HG03565 (cell line): Measurements from ENCODE around the gene THOP1.

Source experiments
- ATAC-seq: cut with Tn5 transposase; IDR thresholded peaks from one replicate; pipeline ENCODE4 v1.9.1; 2021; ENCODE audit warnings: mild to moderate bottlenecking, moderate library complexity; ENCODE audit not compliant: unreplicated experiment

The THOP1 gene

DNA sequence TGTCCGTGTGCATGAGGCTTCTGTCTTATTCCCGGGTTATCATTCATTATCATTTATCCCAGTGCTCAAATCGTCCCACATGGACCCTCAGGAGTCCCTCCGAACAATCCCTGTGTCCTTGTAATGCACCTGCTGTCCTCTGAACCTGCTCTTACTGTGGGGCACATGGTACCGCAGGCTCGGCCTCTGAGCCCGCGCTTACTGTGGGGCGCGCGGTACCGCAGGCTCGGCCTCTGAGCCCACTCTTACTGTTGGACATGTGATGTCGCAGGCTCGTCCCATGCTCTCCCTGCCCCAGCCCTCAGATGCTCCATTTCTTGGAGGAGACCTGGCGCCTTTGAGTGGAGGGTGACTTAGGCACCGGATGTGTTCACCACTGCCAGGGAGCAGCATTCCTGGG, 17.5 kb downstream of the THOP1 start:
- ATAC-seq: no peak

DNA sequence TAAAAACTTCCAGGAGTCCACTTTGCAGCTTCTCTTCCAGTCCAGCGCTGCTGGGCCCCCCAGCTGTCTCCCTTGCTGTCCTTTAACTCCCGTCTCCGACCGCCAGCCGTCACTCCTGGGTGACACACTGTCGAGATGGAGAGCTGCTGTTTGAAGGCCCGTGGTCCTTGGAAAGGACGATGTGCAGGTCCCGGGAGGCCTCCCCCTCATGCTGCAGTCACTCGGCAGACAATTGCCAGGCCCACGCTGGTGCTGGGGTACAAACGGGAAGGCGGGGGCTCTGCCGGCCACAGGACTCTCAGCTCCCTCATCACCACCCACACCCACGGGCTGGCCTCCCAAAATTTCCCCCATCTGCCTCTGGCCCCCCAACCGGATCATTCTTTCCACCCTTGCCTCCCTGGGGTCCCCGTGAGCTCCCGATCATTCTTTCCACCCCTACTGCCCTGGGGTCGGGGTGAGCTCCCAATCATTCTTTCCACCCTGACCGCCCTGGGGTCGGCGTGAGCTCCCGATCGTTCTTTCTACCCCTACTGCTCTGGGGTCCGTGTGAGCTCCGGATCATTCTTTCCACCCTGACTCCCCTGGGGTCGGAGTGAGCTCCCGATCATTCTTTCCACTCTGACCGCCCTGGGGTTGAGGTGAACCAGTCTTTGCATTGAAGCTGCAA, 18.3 kb downstream of the THOP1 start:
- ATAC-seq: no peak

DNA sequence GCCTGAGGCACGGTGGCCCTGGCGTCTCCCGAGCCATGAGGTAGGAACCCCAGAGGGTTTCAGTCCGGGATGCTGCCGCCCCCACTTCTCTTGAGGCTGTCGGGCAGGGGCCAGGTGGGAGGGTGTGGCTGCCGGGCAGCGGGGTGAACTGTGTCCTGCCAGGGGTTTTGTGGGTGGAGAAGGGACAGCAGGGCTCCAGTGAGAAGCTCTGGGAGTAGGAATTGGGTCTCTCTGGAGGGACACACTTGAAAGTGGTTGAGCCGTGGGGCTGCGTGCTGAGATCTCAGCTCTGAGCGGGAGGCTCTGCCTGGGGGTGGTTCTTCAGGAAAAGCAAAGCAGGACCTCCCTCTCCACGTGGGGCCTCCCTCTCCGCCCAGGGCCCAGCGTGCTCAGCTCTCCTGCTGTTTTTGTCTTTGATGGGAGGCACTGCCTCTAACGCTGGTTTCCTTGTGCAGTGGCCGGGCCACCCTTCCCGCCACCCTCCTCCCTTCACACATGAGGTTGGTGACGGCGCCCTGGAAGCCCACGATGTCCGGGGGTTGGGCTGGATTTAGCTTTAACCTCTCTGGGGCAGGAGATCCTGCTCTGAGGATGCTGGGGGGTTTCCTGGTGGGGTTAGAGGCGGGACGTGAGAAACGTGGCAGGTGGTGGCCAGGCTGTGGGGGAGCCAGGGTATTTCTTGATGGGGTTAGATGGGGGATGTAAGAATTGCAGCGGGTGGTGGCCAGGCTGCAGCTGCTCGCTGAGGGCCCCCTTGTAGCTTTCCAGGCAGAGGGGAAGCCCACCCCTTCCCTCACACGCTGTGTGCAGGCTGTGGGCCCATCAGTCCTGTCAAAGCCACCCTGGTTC, 19.1 kb downstream of the THOP1 start:
- no peak for ATAC-seq

DNA sequence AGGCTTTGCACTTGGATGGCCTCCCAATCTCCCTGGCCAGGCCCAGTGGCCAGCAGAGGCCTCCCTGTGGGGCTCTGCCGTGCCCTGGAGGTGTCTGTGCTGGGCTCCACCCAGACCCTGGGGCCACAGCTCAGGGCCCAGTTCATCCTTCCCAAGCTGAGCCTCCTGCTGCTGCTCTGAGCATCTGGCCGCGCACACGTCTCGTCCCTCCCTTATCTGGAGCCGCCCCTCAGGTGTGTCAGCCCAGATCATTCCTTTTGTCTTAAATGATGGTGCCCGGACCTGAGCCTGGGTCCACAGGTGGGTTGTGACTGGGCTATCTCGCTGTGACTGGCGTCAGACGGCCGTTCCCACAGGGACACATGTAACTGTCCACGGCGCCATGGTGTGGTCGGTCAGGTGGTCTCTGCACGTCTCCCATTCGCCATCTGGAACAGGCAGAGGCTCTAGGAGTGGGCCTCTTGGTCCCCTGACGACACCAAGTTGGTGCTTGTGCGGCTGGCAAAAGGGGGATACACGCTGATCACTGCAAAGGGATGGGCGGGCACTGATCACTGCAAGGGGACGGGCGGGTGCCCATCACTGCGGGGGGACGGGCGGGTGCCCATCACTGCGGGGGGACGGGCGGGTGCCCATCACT, 20.1 kb downstream of the THOP1 start:
- ATAC-seq: no peak

DNA sequence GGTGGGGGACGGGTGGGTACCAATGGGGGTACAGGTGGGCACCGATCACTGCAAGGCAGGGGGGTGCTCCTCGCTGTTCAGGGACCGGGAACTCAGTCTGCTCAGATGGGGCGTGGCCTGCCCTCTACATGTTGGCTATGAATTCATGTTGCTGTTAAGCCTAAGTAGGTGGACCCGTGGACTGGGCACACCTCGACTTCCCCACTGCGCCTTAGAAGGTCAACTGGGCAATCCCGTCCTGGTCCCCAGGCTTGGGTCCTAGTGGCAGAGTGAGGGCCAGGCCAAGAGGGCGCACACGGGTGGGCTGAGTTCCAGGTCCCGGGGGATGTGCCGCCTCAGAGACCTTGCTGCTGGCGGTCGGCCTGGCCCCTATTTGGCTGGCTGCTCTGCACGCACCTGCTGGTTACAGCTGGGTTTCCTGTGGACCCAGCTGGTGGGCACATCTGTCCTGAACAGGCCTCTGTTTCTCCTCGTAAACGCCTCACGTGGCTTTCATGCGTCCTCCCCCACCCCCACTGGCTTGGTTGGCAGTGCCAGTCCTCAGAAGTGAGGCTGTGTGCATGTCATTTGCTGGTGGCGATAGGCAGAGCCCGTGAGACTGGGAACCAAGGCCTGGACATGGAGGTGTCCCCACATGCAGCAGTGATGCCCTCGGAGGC, 20.8 kb downstream of the THOP1 start:
- no peak for ATAC-seq

DNA sequence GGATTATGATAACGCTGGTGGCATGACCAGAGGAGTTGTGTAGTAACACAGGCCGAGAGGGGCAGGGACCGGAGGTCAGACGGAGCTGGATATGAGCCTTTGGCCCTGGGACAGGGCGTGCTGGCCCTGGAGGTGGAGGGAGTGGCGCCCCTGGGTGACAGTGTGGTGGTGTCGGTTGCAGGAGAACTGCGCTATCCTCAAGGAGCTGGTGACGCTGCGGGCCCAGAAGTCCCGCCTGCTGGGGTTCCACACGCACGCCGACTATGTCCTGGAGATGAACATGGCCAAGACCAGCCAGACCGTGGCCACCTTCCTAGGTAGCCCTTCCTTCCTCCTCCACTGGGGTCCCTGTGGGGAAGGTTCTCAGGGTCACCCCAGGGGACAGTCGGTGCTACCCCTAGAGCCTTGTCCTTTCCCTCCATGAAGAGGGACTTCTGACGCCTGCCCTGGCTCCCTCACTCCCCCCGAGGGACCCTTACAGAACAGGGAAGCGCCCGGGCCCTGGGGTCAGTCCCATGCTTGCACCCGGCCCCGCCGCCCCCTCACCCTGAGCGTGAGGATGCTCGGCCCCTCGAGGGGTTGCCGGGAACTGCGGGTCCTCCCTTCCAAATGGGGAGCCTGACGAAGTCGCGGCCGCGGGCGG, 21.6 kb downstream of the THOP1 start:
- ATAC-seq: no peak

DNA sequence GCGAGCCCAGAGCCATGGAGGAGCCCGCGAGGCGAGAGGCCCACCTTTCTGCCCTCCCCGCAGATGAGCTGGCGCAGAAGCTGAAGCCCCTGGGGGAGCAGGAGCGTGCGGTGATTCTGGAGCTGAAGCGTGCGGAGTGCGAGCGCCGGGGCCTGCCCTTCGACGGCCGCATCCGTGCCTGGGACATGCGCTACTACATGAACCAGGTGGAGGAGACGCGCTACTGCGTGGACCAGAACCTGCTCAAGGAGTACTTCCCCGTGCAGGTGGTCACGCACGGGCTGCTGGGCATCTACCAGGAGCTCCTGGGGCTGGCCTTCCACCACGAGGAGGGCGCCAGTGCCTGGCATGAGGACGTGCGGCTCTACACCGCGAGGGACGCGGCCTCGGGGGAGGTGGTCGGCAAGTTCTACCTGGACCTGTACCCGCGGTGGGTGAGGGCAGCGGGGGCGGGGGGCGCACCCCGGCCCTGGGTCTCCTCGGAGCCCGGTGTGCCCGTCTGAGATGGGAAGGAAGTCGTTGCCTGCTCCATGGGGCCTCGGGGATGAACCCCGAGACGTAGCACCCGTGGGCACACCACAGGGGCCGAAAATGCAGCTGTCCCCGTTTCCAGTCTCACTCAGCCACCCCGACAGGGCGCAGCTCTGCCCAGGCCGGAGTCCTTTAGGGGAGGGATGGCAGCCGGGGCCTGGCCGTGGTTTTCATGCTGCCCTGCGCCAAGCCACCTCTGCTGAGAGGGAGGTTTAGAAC, 22.3 kb downstream of the THOP1 start:
- no peak for ATAC-seq

DNA sequence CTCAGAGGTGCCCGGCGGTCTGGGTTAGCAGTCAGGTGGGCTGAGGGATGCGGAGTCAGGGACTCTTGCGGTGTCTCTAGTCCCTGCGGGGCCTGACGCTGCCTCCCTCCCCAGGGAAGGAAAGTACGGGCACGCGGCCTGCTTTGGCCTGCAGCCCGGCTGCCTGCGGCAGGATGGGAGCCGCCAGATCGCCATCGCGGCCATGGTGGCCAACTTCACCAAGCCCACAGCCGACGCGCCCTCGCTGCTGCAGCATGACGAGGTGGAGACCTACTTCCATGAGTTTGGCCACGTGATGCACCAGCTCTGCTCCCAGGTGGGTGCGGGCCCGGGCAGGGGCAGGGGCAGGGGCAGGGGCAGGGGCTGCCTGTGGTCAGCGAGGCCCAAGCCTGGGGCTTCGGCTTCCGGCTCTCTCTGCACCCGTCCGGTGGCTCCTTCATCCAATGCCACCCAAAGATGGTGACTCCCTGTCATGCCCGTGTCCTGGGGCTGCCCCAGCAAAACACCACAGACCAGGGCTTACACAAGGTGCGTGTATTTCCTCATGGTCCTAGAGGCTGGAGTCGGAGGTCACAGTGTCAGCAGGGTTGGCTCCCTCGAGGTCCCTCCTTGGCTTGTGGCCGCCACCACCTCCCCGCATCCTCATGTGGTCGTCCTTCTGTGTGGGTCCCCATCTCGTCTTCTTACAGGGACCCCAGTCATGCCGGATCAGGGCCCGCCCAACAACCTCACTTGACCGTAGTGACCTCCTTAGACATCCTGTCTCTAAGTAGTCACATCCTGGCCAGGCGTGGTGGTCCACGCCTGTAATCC, 23.0 kb downstream of the THOP1 start:
- ATAC-seq: no peak

DNA sequence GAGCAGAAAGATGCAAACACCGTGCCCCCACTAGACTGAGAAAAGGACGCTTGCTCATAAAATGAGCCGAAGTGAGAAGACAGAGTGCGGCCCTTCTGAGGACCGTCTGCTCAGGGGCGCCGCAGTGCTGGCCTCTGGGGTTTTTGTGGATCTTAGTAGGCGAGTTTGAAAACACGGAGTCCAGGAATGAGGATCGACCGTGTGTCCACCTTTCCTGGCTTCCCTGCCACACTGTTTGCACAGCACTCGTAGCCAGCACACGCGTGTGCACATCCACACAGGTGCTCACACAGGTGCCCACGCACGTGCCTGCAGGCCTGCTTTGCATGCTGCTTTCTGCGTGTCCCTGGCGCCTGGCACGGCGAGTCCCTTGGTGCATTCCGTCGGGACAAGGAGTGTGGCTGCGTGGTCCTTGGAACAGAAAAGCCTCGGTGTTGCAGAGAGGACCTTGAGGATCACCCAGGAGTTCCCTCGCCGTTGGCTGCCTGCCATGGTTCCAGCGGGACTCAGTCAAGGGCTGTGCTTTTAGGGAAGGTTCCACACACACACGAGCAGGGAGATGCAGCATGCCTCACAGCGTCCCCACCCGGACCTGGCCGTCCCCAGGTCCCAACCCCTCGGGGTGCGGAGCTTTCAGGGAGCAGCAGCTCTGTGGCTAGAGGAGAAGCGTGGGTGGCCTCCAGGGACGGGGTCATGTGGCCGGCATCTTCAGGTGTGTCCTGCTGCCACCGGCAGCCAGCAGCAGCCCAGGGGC, 24.3 kb downstream of the THOP1 start:
- ATAC-seq: no peak

DNA sequence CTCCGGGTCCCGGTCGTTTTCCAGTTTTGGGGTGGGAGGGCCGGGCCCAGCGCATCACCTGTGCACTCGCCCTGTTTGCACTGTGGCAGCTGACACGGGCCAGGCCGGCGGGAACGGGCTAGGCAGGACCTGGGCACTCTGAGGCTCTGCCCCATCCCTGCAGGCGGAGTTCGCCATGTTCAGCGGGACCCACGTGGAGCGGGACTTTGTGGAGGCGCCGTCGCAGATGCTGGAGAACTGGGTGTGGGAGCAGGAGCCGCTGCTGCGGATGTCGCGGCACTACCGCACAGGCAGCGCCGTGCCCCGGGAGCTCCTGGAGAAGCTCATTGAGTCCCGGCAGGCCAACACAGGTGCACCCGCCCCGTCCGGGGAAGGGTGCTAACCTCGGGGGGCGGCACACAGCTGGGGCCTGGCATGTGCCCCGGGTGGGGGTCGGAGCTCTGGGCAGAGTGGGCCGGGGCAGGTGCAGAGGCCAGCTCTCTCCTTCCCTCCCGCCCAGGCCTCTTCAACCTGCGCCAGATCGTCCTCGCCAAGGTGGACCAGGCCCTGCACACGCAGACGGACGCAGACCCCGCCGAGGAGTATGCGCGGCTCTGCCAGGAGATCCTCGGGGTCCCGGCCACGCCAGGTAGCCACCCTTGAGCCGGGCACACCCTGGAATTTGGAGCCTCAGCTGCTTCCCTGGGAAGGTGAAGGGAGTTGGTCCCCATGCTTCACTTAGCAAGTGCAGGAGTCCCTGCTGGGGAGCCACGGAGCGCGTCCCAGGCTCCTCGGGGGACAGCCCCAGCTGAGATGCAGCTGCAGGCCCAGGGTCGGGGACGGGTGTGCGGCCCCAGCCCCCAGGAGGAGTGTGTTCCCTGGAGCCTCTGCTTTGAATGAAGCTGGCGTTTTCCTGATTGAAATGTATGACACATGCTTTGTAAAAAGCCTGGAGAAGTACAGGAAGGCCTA, 25.1 kb downstream of the THOP1 start:
- no peak for ATAC-seq

DNA sequence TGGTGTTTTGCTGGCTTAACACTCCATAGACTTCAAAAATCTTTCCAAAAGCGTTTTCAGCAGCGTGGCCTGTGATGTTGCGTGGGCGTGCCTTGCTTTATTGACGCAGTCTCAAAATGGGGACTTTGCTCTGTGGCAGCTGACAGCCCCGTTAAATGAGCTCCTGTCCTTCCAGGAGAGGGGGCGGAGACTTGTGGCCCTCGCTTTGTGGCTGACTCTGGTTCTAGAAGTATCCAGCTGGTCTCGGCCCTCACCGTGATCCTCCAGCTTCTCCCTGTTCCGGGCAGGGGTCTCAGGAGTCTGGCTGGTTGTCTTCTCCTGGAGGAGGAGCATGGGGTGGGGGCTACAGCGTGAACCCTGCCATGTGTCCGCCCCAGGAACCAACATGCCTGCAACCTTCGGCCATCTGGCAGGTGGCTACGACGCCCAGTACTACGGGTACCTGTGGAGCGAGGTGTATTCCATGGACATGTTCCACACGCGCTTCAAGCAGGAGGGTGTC, 26.0 kb downstream of the THOP1 start:
- ATAC-seq: no peak

DNA sequence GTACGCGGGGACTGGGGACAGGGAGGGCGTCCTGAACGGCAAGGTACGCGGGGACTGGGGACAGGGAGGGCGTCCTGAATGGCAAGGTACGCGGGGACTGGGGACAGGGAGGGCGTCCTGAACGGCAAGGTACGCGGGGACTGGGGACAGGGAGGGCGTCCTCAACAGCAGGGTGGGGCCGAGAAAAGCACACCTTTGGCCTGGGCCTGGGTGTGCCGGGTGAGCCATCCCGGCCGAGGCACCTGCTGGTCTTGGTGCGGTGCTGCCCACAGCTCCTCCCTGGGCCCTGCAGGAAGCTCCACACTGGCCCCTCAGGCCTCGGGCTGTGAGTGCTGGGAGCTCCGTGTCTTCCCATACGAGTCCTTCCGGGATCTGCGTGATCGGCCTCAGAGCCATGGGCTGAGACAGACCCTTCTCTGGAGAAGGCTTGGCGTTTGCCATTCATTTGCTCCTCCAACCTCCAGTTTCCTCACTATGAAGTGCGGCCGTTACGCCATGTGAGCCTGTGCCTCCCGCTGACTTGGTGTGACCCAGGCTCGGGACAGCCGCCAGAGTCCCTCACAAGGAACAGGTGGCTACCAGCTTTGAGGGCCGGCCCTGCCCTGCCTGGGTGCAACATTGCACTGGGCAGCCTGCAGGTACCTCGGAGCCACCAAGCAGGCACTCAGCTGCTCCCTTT, 26.6 kb downstream of the THOP1 start:
- ATAC-seq: no peak

DNA sequence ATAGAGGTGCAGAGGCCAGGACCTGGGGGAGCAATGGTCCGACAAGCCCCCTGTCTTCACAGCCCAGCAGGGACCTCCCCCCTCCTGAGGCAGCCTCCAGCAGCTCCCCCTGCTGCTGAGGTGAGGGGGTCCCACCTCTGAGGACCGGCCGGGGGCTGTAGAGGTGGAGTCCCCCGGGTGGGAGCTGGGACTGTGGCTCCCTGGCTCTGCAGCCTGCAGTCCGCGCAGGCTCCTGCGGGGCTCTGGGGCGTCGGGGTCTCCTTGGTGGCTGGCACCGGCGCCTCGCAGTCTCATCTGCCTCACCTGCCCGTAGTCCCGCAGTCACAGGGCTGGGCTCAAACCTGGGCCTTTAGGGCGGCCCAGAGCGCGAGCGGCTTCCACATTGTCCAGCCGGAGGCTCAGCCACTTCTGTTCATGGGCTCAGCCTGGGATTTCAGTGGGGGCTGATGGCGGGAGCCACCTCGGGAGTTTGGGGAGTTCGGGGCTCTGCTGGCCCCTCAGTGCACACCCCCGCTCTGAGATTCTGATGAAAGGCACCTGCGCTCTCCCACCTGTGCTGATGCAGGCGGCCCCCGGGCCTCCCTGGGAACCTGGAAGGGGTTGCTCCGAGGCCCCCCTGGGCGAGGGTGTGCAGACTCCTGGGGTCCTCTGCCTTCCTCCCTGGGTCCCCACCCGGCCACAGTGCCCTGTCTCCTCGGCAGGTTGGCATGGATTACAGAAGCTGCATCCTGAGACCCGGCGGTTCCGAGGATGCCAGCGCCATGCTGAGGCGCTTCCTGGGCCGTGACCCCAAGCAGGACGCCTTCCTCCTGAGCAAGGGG, 27.3 kb downstream of the THOP1 start:
- no peak for ATAC-seq

DNA sequence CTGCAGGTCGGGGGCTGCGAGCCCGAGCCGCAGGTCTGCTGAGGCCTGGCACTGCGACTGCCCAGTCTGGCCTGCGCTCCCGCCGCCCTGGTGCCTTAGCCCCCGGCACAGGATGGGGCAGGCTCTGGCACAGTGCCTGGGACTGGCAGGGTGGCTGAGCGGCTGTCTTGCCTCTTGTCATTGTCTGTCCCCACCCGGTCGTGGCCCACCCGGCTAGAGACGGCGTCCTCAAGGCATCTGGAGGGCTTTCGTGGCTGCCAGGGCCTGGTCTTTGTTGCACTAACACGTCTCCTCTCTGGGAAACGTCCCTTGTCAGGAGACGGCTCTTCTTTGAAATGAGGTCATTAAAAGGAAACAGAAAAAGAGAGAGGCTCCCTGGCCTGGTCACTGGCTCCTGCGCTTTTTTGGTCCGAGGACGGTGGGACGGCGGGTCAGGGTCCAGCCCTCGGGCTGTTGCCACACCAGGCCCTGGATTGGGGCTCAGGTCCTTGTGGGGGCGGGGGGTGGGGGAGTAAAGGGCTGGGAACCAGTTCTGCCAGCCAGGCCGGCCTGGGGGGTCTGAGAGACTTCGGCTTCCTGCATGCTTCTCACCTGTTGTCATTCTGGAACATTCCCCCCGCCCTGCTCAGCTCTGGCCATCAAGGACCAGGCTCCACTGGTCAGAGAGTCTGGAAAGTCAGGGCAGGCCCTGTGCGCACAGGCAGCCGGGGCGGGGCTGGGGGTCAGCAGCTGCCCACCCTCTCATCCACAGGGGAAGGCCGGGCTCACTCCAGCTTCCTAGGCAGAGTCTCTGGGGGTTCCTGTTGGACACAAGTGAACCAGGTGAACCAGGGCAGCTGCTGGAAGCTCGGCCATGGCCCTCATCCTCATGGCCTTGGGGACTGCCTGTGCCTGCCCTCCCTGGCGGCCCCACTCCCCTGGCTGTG, 28.2 kb downstream of the THOP1 start:
- ATAC-seq: no peak

DNA sequence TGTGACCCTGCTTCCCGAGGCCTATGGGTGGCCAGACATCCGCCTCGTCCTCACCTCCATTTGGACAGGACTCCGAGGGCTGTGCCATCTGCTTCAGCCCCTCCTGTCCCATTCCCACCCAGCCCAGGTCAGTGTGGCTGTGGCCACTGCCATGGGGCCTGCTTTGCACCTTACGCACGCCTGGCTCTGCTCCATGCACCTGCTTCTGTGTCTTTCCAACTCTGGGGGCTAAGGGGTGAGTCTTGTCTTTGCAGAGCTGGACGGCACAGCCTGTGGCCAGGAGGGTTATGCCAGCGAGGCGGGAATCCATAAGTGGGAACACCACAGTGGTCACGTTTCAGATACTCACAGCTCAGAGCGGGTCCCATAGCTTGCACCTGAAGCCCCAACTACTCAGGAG, 29.1 kb downstream of the THOP1 start:
- no peak for ATAC-seq
